Fibroblast of the aortic adventitia (primary cell): Measurements from ENCODE around the gene DCC. TPM values are rescaled to one million over a fixed set of nuclear protein-coding genes. Genes with fewer than 3 reads are reported as not detected.

Experiments used
- DNase-seq: peaks from one replicate; pipeline ENCODE4 v3.0.0-alpha.2; 2010; ENCODE audit warnings: low read depth
- H3K4me3 ChIP-seq: 2 replicates; pipeline ENCODE4 v1.5.1; 2011; ENCODE audit warnings: low read depth, mild to moderate bottlenecking, control low read depth, low read length, moderate library complexity
- CTCF ChIP-seq: IDR thresholded peaks from 2 replicates; pipeline ENCODE4 v1.5.1; 2011; ENCODE audit warnings: mild to moderate bottlenecking, low read length, control low read depth, inconsistent platforms; ENCODE audit not compliant: insufficient read depth
- total RNA-seq: library from RNA; depleted of rRNA; stranded (reverse); fragments of >200 nt; gene quantifications from 2 replicates; pipeline ENCODE4 v1.2.3, GENCODE V29; 2012; ENCODE audit warnings: low replicate concordance

DCC gene
- total RNA-seq, 1 donor, result 0.09 TPM

- DNase-seq, result no peak
- TF ChIP-seq CTCF, result no peak
Measured at GRCh38 chr18:52620926-52621439, 281.0 kb downstream of the DCC start.

GRCh38 chr18:52624702-52625101 lies 284.7 kb downstream of the DCC start:
- DNase-seq, result no peak
- TF ChIP-seq CTCF, result no peak
- H3K4me3 ChIP-seq, result no peak overlapping the region

More at GRCh38 chr18:52620926-52621439, 281.0 kb downstream of the DCC start:
- no peak overlapping the region for H3K4me3 ChIP-seq

GRCh38 chr18:52636536-52636935 lies 296.5 kb downstream of the DCC start:
- TF ChIP-seq CTCF, result no peak
- H3K4me3 ChIP-seq, result no peak overlapping the region
- DNase-seq, result no peak

- no peak for DNase-seq
- H3K4me3 ChIP-seq, result no peak overlapping the region
Measured at GRCh38 chr18:52648201-52648600, 308.2 kb downstream of the DCC start.

GRCh38 chr18:52652391-52652790 lies 312.4 kb downstream of the DCC start:
- no peak overlapping the region for H3K4me3 ChIP-seq
- no peak for DNase-seq
- no peak for TF ChIP-seq CTCF

More at GRCh38 chr18:52648201-52648600, 308.2 kb downstream of the DCC start:
- no peak for TF ChIP-seq CTCF

- no peak for TF ChIP-seq CTCF
- DNase-seq, result no peak
- no peak overlapping the region for H3K4me3 ChIP-seq
Measured at GRCh38 chr18:52657043-52657805, 317.2 kb downstream of the DCC start.
